Trophoblast cell (in vitro differentiated cells and primary cell): ENCODE results near the gene GNAI1.
A peak's percentile ranks its signal among the peaks of the same experiment; 100 is the strongest.

Source experiments
- DNase-seq, 2 donors: peaks; one replicate each; pipeline ENCODE4 v3.0.0-alpha.2; 2016
- H2AFZ ChIP-seq: 2 replicates; pipeline ENCODE4 v1.6.1; 2013; ENCODE audit warnings: low read length, moderate library complexity, mild to moderate bottlenecking; ENCODE audit not compliant: insufficient read depth, poor library complexity
- H2AK5ac ChIP-seq: 2 replicates; pipeline ENCODE4 v1.6.1; 2013; ENCODE audit warnings: mild to moderate bottlenecking, low read length
- H2BK120ac ChIP-seq: 2 replicates; pipeline ENCODE4 v1.6.1; 2013; ENCODE audit warnings: low read length, mild to moderate bottlenecking, moderate library complexity; ENCODE audit not compliant: insufficient read depth, poor library complexity
- H2BK12ac ChIP-seq: 2 replicates; pipeline ENCODE4 v1.6.1; 2013; ENCODE audit warnings: mild to moderate bottlenecking, low read length, moderate library complexity
- H2BK5ac ChIP-seq: 2 replicates; pipeline ENCODE4 v1.6.1; 2013; ENCODE audit warnings: low read length, low read depth, moderate library complexity, mild to moderate bottlenecking; ENCODE audit not compliant: poor library complexity
- H3K14ac ChIP-seq: 2 replicates; pipeline ENCODE4 v1.6.1; 2013; ENCODE audit warnings: mild to moderate bottlenecking, low read length
- H3K18ac ChIP-seq: 2 replicates; pipeline ENCODE4 v1.6.1; 2013; ENCODE audit warnings: mild to moderate bottlenecking, low read length
- H3K23ac ChIP-seq: 2 replicates; pipeline ENCODE4 v1.6.1; 2013; ENCODE audit warnings: low read length
- H3K27ac ChIP-seq: 2 replicates; pipeline ENCODE4 v1.5.1; 2013; ENCODE audit warnings: low read depth, mild to moderate bottlenecking, inconsistent platforms, low read length, moderate library complexity
- H3K27me3 ChIP-seq: 2 replicates; pipeline ENCODE4 v1.6.1; 2013; ENCODE audit warnings: inconsistent platforms, mild to moderate bottlenecking, low read length, moderate library complexity; ENCODE audit not compliant: insufficient read depth
- H3K36me3 ChIP-seq, 2 experiments: 1 replicate in 1 of 2; 2 replicates in 1 of 2; pipeline ENCODE4 v1.6.1; 2013; ENCODE audit warnings: low read length in 2 of 2, mild to moderate bottlenecking in 2 of 2, moderate library complexity in 1 of 2; ENCODE audit not compliant: insufficient read depth in 2 of 2, control insufficient read depth in 1 of 2
- H3K4ac ChIP-seq: 2 replicates; pipeline ENCODE4 v1.6.1; 2013; ENCODE audit warnings: low read depth, mild to moderate bottlenecking, low read length, moderate library complexity
- H3K4me1 ChIP-seq, 2 experiments: 1 replicate in 1 of 2; 2 replicates in 1 of 2; pipeline ENCODE4 v1.6.1; 2013; ENCODE audit warnings: low read length in 2 of 2, mild to moderate bottlenecking in 2 of 2, moderate library complexity in 1 of 2; ENCODE audit not compliant: insufficient read depth in 2 of 2, control insufficient read depth in 1 of 2
- H3K4me2 ChIP-seq: 2 replicates; pipeline ENCODE4 v1.6.1; 2013; ENCODE audit warnings: inconsistent platforms, mild to moderate bottlenecking, low read length, moderate library complexity
- H3K4me3 ChIP-seq: 2 replicates; pipeline ENCODE4 v1.5.1; 2013; ENCODE audit warnings: mild to moderate bottlenecking, low read depth, low read length, inconsistent platforms
- H3K79me1 ChIP-seq: one replicate; pipeline ENCODE4 v1.6.1; 2013; ENCODE audit warnings: low read length
- H3K79me2 ChIP-seq: 2 replicates; pipeline ENCODE4 v1.6.1; 2013; ENCODE audit warnings: low read length, mild to moderate bottlenecking; ENCODE audit not compliant: control insufficient read depth, insufficient read depth, poor library complexity
- H3K9ac ChIP-seq: 2 replicates; pipeline ENCODE4 v1.6.1; 2013; ENCODE audit warnings: mild to moderate bottlenecking, low read length
- H3K9me3 ChIP-seq: 2 replicates; pipeline ENCODE4 v1.6.1; 2013; ENCODE audit warnings: low read depth, mild to moderate bottlenecking, control low read depth, inconsistent platforms, low read length; ENCODE audit not compliant: insufficient read depth
- H4K12ac ChIP-seq: 2 replicates; pipeline ENCODE4 v1.6.1; 2013; ENCODE audit warnings: low read depth, mild to moderate bottlenecking, low read length, moderate library complexity
- H4K8ac ChIP-seq: 2 replicates; pipeline ENCODE4 v1.6.1; 2013; ENCODE audit warnings: low read depth, mild to moderate bottlenecking, low read length, moderate library complexity
- H4K91ac ChIP-seq: one replicate; pipeline ENCODE4 v1.6.1; 2013; ENCODE audit warnings: low read depth, mild to moderate bottlenecking, low read length, moderate library complexity
- WGBS: extraction: QIAGEN DNeasy Blood & Tissue Kit; methylation state at CpG from one replicate; pipeline ENCODE4 v1.1.7; 2013; ENCODE audit warnings: missing lambda C conversion rate; ENCODE audit not compliant: insufficient read length, insufficient coverage; ENCODE audit errors: extremely low coverage; 5-methylcytosine and 5-hydroxymethylcytosine counted together

Gene GNAI1

GRCh38 chr7:80207501-80207900 lies 72.9 kb downstream of the GNAI1 start:
- no CpG with 5 or more reads among the region's 2 CpGs for WGBS
- no peak overlapping the region for H4K91ac ChIP-seq

GRCh38 chr7:80208700-80209099 lies 74.1 kb downstream of the GNAI1 start:
- no peaks in the 10 kb centered on the region for H3K79me2 ChIP-seq
- DNase-seq: no peak
- H3K27ac ChIP-seq: no peak overlapping the region
- H3K9me3 ChIP-seq: no peaks in the 10 kb centered on the region
- H3K4me3 ChIP-seq: no peak overlapping the region
- H3K4me1 ChIP-seq: no peaks in the 10 kb centered on the region
- no peak overlapping the region for H3K4me2 ChIP-seq
- H4K91ac ChIP-seq: no peak overlapping the region
- no peak overlapping the region for H4K8ac ChIP-seq
- no peak overlapping the region for H3K9ac ChIP-seq
- H3K14ac ChIP-seq: no peak overlapping the region
- no peak overlapping the region for H3K4ac ChIP-seq
- no peak overlapping the region for H2BK12ac ChIP-seq
- H3K27me3 ChIP-seq: no peaks in the 10 kb centered on the region
- H2AFZ ChIP-seq: no peak overlapping the region
- H3K18ac ChIP-seq: no peak overlapping the region
- H2BK120ac ChIP-seq: no peak overlapping the region
- WGBS: no CpG with 5 or more reads among the region's 2 CpGs
- no peaks in the 10 kb centered on the region for H3K79me1 ChIP-seq
- H4K12ac ChIP-seq: no peak overlapping the region
- H2AK5ac ChIP-seq: no peak overlapping the region
- peaks cover 3 to 4% of the 10 kb centered on the region in 2 experiments for H3K36me3 ChIP-seq
- no peak overlapping the region for H3K23ac ChIP-seq
- no peak overlapping the region for H2BK5ac ChIP-seq

More at GRCh38 chr7:80207501-80207900, 72.9 kb downstream of the GNAI1 start:
- H3K36me3 ChIP-seq: peaks cover 3 to 4% of the 10 kb centered on the region in 2 experiments
- H3K27ac ChIP-seq: no peak overlapping the region
- no peak overlapping the region for H3K4me3 ChIP-seq
- no peaks in the 10 kb centered on the region for H3K27me3 ChIP-seq
- H2BK12ac ChIP-seq: no peak overlapping the region
- no peaks in the 10 kb centered on the region for H3K79me1 ChIP-seq
- no peak overlapping the region for H3K23ac ChIP-seq
- no peak overlapping the region for H2AFZ ChIP-seq
- H3K4ac ChIP-seq: no peak overlapping the region
- no peaks in the 10 kb centered on the region for H3K9me3 ChIP-seq
- no peak overlapping the region for H4K12ac ChIP-seq
- H3K9ac ChIP-seq: no peak overlapping the region
- no peak overlapping the region for H4K8ac ChIP-seq
- no peak overlapping the region for H3K14ac ChIP-seq
- H3K4me2 ChIP-seq: no peak overlapping the region
- no peak overlapping the region for H3K18ac ChIP-seq
- no peak overlapping the region for H2BK120ac ChIP-seq
- no peaks in the 10 kb centered on the region for H3K79me2 ChIP-seq
- no peaks in the 10 kb centered on the region for H3K4me1 ChIP-seq
- H2AK5ac ChIP-seq: no peak overlapping the region
- no peak for DNase-seq
- H2BK5ac ChIP-seq: no peak overlapping the region

GRCh38 chr7:80210400-80210799 lies 75.8 kb downstream of the GNAI1 start:
- peak in 1 of 2 donors; percentile 2 for DNase-seq
- Histone ChIP-seq H3K9ac (no peak overlapping the region), H3K23ac (no peak overlapping the region), H3K4me2 (no peak overlapping the region), H2BK12ac (no peak overlapping the region), H4K8ac (no peak overlapping the region), H3K18ac (no peak overlapping the region), H3K27me3 (no peaks in the 10 kb centered on the region), H3K14ac (no peak overlapping the region), H2BK120ac (no peak overlapping the region), H4K91ac (no peak overlapping the region), H2AFZ (no peak overlapping the region), H3K79me2 (no peaks in the 10 kb centered on the region), H2AK5ac (no peak overlapping the region), H3K9me3 (no peaks in the 10 kb centered on the region), H4K12ac (no peak overlapping the region), H3K27ac (no peak overlapping the region), H2BK5ac (no peak overlapping the region), H3K79me1 (no peaks in the 10 kb centered on the region), H3K36me3 (peaks cover 3 to 4% of the 10 kb centered on the region in 2 experiments), H3K4me1 (no peaks in the 10 kb centered on the region), H3K4me3 (no peak overlapping the region), H3K4ac (no peak overlapping the region)
- no CpG with 5 or more reads among the region's 3 CpGs for WGBS

GRCh38 chr7:80213814-80214213 lies 79.2 kb downstream of the GNAI1 start:
- peak; percentile 40 to 66 for DNase-seq
- Histone ChIP-seq H3K4me1 (no peaks in the 10 kb centered on the region), H2BK5ac (no peak overlapping the region), H3K4me3 (no peak overlapping the region), H4K12ac (no peak overlapping the region), H4K8ac (no peak overlapping the region), H3K18ac (no peak overlapping the region), H2BK120ac (no peak overlapping the region), H3K4me2 (no peak overlapping the region), H3K23ac (no peak overlapping the region), H2AK5ac (no peak overlapping the region), H3K14ac (no peak overlapping the region), H2AFZ (no peak overlapping the region), H3K9me3 (no peaks in the 10 kb centered on the region), H3K27ac (no peak overlapping the region), H3K4ac (no peak overlapping the region), H4K91ac (no peak overlapping the region), H3K9ac (no peak overlapping the region), H3K27me3 (no peaks in the 10 kb centered on the region), H3K79me1 (no peaks in the 10 kb centered on the region), H3K79me2 (no peaks in the 10 kb centered on the region), H3K36me3 (peaks cover 5 to 6% of the 10 kb centered on the region in 2 experiments), H2BK12ac (no peak overlapping the region)
- no CpG with 5 or more reads among the region's 4 CpGs for WGBS
